A549 (cell line): ENCODE data around the gene TXN. TPM values are rescaled to one million over a fixed set of nuclear protein-coding genes. Genes with fewer than 3 reads are reported as not detected.
"Not testable (repeated sequence)": the region's sequence is repeated elsewhere in the genome, so short reads cannot be mapped to it uniquely, and the experiment has no call there.

Experiments
- ATAC-seq, 2 experiments: fragments of 200-7000 bp in 1 of 2; fragments of >200 bp in 1 of 2; cut with Nextera tagmentation in 1 of 2; cut with Tn5 transposase in 1 of 2; 3 replicates each; pipeline versions ENCODE4 v1.8.0 to v1.9.1; 2018 to 2020; ENCODE audit warnings: mild to moderate bottlenecking in 1 of 2, moderate library complexity in 1 of 2
- CTCF ChIA-PET: fragments of 300-600 bp; sonication (Branson Sonifier 250); formaldehyde crosslinking; extraction: SDS; loops from one replicate; lab custom pipeline; 2021; ENCODE audit warnings: antibody characterized with exemption, inconsistent platforms; lab: Yijun Ruan, JAX
- POLR2A ChIA-PET: fragments of 350-600 bp; formaldehyde crosslinking; extraction: SDS; loops from one replicate; lab custom pipeline; 2021; ENCODE audit warnings: antibody characterized with exemption, inconsistent platforms; lab: Yijun Ruan, JAX
- DNase-seq, 2 experiments: peaks; one replicate each; pipeline versions ENCODE4 v3.0.0 to v3.0.0-alpha.2; 2011 to 2016; ENCODE audit warnings: low read depth in 1 of 2, low spot score in 1 of 2
- FAIRE-seq: peaks from 2 replicates; lab custom pipeline; 2011; peaks lifted over from hg19 to GRCh38; lab: Jason Lieb, UNC
- H3K27ac ChIP-seq, 2 experiments: fragments of >200 bp; sonication (Bioruptor Twin); formaldehyde crosslinking; 3 replicates each; pipeline ENCODE4 v1.5.1; 2016 to 2017
- H3K4me1 ChIP-seq: fragments of >200 bp; sonication (Bioruptor Twin); formaldehyde crosslinking; 3 replicates; pipeline ENCODE4 v1.6.1; 2016
- H3K4me2 ChIP-seq: fragments of >200 bp; sonication (Bioruptor Twin); formaldehyde crosslinking; 3 replicates; pipeline ENCODE4 v1.6.1; 2016
- H3K4me3 ChIP-seq: fragments of >200 bp; sonication (Bioruptor Twin); formaldehyde crosslinking; 3 replicates; pipeline ENCODE4 v1.5.1; 2016
- H3K9me3 ChIP-seq: fragments of >200 bp; sonication (Bioruptor Twin); formaldehyde crosslinking; 3 replicates; pipeline ENCODE4 v1.6.1; 2016
- CBX2 ChIP-seq: fragments of 200-600 bp; sonication (generic); IDR thresholded peaks from 2 replicates; pipeline ENCODE4 v1.6.1; 2016; ENCODE audit warnings: low read depth, mild to moderate bottlenecking, borderline replicate concordance
- CHD4 ChIP-seq: fragments of 200-600 bp; sonication (generic); IDR thresholded peaks from 2 replicates; pipeline ENCODE4 v1.6.1; 2016; ENCODE audit warnings: antibody characterized with exemption, mild to moderate bottlenecking, borderline replicate concordance
- ESRRA ChIP-seq: fragments of 150-350 bp; IDR thresholded peaks from 2 replicates; pipeline ENCODE4 v1.6.1; 2014; ENCODE audit warnings: mild to moderate bottlenecking, low read length, borderline replicate concordance
- FOXS1 ChIP-seq: fragments of 250-450 bp; sonication (Bioruptor Pico); IDR thresholded peaks from 2 replicates; pipeline ENCODE4 v1.5.0; 2020; ENCODE audit warnings: mild to moderate bottlenecking, moderate library complexity
- GATA3 ChIP-seq: IDR thresholded peaks from 2 replicates; pipeline ENCODE4 v1.6.1; 2012; ENCODE audit warnings: borderline replicate concordance
- HES2 ChIP-seq: fragments of >200 bp; sonication (Bioruptor Twin); formaldehyde crosslinking; IDR thresholded peaks from 2 replicates; pipeline ENCODE4 v1.6.1; 2016
- HEYL ChIP-seq: fragments of 250-450 bp; sonication (Bioruptor Pico); IDR thresholded peaks from 2 replicates; pipeline ENCODE4 v1.8.0; 2021; ENCODE audit warnings: mild to moderate bottlenecking, moderate library complexity
- HOXA7 ChIP-seq: fragments of 250-450 bp; sonication (Bioruptor Pico); IDR thresholded peaks from 2 replicates; pipeline ENCODE4 v1.5.0; 2020; ENCODE audit warnings: mild to moderate bottlenecking, moderate library complexity
- JUNB ChIP-seq: fragments of >200 bp; sonication (Bioruptor Twin); formaldehyde crosslinking; IDR thresholded peaks from 2 replicates; pipeline ENCODE4 v1.6.1; 2016
- KDM1A ChIP-seq: fragments of 200-600 bp; sonication (generic); IDR thresholded peaks from 2 replicates; pipeline ENCODE4 v1.6.1; 2016; ENCODE audit warnings: low read depth, mild to moderate bottlenecking
- MAX ChIP-seq: IDR thresholded peaks from 2 replicates; pipeline ENCODE4 v1.6.1; 2012
- NR3C1 ChIP-seq: fragments of >200 bp; sonication (Bioruptor Twin); formaldehyde crosslinking; IDR thresholded peaks from 3 replicates; pipeline ENCODE4 v1.6.1; 2017
- PBX3 ChIP-seq: IDR thresholded peaks from 2 replicates; pipeline ENCODE4 v1.6.1; 2012
- RARB ChIP-seq: fragments of 250-450 bp; sonication (Bioruptor Pico); IDR thresholded peaks from 2 replicates; pipeline ENCODE4 v1.8.0; 2021; ENCODE audit warnings: mild to moderate bottlenecking, moderate library complexity
- REST ChIP-seq: fragments of 200-600 bp; sonication (generic); IDR thresholded peaks from 2 replicates; pipeline ENCODE4 v1.6.1; 2016; ENCODE audit warnings: antibody characterized with exemption, mild to moderate bottlenecking, moderate library complexity
- SREBF2 ChIP-seq: fragments of 450-650 bp; IDR thresholded peaks from 2 replicates; pipeline ENCODE4 v1.6.1; 2014; ENCODE audit warnings: mild to moderate bottlenecking, moderate library complexity
- TFCP2L1 ChIP-seq: fragments of 250-450 bp; sonication (Bioruptor Pico); IDR thresholded peaks from 2 replicates; pipeline ENCODE4 v1.5.0; 2021; ENCODE audit warnings: mild to moderate bottlenecking
- ZNF302 ChIP-seq: fragments of 250-450 bp; sonication (Bioruptor Pico); IDR thresholded peaks from 2 replicates; pipeline ENCODE4 v1.9.0; 2021; ENCODE audit warnings: inconsistent platforms, mild to moderate bottlenecking, moderate library complexity
- WGBS: methylation state at CpG from one replicate; pipeline ENCODE4 v1.1.6; 2017; ENCODE audit errors: missing lambda C conversion rate; 5-methylcytosine and 5-hydroxymethylcytosine counted together
- polyA plus RNA-seq, 4 experiments: library from polyadenylated mRNA; depleted of rRNA in 3 of 4; stranded (reverse); fragments of >200 nt; fragmentation: RNase III in 1 of 4; extraction: RNeasy Plus Mini Kit Qiagen cat#74134 plus additional on column Dnase treatment in 1 of 4; gene quantifications; 2 replicates in 3 of 4; 3 replicates in 1 of 4; pipeline ENCODE4 v1.2.3, GENCODE V29; 2011 to 2017
- TF ChIP-seq, protein P1 (sequence below): fragments of >200 bp; sonication (Bioruptor Twin); formaldehyde crosslinking; IDR thresholded peaks from 3 replicates; pipeline ENCODE4 v1.6.1; 2016

The TXN gene
- polyA plus RNA-seq, 2 of the 4 experiments (the other 2 are of a cell fraction): 1,309 to 1,626 TPM

DNA sequence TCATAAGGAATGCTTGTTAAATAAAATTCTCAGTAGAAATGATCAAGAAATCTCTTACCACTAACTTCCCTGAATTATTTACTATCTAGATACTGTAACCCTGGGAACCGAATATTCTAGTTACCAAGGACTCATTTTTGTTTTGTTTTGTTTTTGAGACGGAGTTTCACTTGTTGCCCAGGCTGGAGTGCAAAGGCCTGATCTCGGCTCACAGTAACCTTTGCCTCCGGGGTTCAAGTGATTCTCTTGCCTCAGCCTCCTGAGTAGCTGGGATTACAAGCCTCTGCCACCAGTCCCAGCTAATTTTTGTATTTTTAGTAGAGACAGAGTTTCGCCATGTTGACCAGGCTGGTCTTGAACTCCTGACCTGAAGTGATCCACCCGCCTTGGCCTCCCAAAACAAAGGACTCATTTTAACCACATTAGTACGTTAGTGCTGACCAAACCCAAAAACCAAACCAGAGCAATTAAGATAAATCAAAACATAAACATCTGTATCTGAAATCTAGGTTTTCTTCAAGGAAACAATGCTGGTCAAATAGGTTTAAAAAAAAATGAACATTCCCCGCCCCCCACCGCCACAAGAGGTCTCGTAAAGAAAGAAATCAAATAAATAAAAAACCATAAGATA, 3.7 kb downstream of the TXN start:
- WGBS: 18% methylated on average over 10 of the region's 10 CpGs
- ChIA-PET CTCF (no interaction called here), POLR2A (interaction anchor here (0.6 to 1.4 kb wide), 2 partner anchors 10 to 376 kb away, joined by 3 to 4 read pairs; no protein-coding TSS in a partner anchor)
- TF ChIP-seq REST (no peak), RARB (0 out of 2 replicates have a peak, but pooled peaks have one; percentile 39), HOXA7 (CRISPR knock-in tag) (peak; percentile 24; the same call in 1 of the 2 replicates)
- DNase-seq: peak in 1 of 2 experiments; percentile 57
- ATAC-seq: no peak
- FAIRE-seq: no peak
- peak overlapping the region; percentile 67 for H3K4me3 ChIP-seq
- H3K9me3 ChIP-seq: no peaks in the 10 kb centered on the region
- H3K4me1 ChIP-seq: peaks cover 60% of the 10 kb centered on the region
- peak overlapping the region in 1 of 2 experiments; percentile 62; a peak in 3 of 6 replicates for H3K27ac ChIP-seq
- peak overlapping the region; percentile 76 for H3K4me2 ChIP-seq

DNA sequence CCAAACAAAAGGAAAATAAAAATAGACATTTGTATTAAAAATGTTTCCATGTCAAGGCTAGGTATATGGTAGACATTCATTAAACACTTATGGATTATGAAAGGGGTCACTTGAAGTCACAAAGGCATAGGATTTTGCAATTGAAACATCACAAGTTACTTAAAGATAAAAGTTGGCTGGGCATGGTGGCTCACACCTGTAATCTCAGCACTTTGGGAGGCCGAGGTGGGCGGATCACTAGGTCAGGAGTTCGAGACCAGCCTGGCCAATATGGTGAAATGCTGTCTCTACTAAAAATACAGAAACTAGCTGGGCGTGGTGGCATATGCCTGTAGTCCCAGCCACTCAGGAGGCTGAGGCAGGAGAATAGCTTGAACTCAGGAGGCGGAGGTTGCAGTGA, 4.5 kb downstream of the TXN start:
- DNase-seq, H3K4me3 ChIP-seq, H3K9me3 ChIP-seq, ATAC-seq, H3K27ac ChIP-seq, FAIRE-seq, CTCF ChIA-PET: not testable (repeated sequence)
- Histone ChIP-seq H3K4me2 (peak overlapping the region; percentile 76), H3K4me1 (peaks cover 58% of the 10 kb centered on the region)
- POLR2A ChIA-PET: interaction anchor here (0.6 to 1.4 kb wide), 3 partner anchors 9 to 377 kb away, joined by 3 to 6 read pairs (median 4); no protein-coding TSS in a partner anchor
- 79% methylated on average over 5 of the region's 5 CpGs for WGBS

- POLR2A ChIA-PET: interaction anchor here (0.6 to 0.9 kb wide), 2 partner anchors 14 to 195 kb away, joined by 6 read pairs; no protein-coding TSS in a partner anchor
- CTCF ChIA-PET: no interaction called here
- no peak for DNase-seq
- ATAC-seq: no peak
- TF ChIP-seq GATA3: no peak
- TF ChIP-seq ESRRA: no peak
- no peak for TF ChIP-seq FOXS1 (CRISPR knock-in tag)
- TF ChIP-seq KDM1A: no peak
- TF ChIP-seq REST: no peak
- no peak for TF ChIP-seq HOXA7 (CRISPR knock-in tag)
- TF ChIP-seq CHD4: no peak
- no peak for TF ChIP-seq MAX
- TF ChIP-seq NR3C1: no peak
- no peak for TF ChIP-seq CBX2
- TF ChIP-seq SREBF2: no peak
- no peak for TF ChIP-seq ZNF302 (CRISPR knock-in tag)
- TF ChIP-seq TFCP2L1 (CRISPR knock-in tag): no peak
- TF ChIP-seq HES2: no peak
- TF ChIP-seq JUNB: no peak
- no peak for TF ChIP-seq HEYL (CRISPR knock-in tag)
- TF ChIP-seq, protein P1, sequence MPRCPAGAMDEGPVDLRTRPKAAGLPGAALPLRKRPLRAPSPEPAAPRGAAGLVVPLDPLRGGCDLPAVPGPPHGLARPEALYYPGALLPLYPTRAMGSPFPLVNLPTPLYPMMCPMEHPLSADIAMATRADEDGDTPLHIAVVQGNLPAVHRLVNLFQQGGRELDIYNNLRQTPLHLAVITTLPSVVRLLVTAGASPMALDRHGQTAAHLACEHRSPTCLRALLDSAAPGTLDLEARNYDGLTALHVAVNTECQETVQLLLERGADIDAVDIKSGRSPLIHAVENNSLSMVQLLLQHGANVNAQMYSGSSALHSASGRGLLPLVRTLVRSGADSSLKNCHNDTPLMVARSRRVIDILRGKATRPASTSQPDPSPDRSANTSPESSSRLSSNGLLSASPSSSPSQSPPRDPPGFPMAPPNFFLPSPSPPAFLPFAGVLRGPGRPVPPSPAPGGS: no peak
- no peak for TF ChIP-seq PBX3
- TF ChIP-seq, all 56 proteins: peak for 0
- Histone ChIP-seq H3K4me1 (peaks cover 58% of the 10 kb centered on the region), H3K9me3 (no peaks in the 10 kb centered on the region), H3K4me3 (peak overlapping the region; percentile 13; the same call in 2 of the 3 replicates), H3K27ac (peak overlapping the region; percentile 30 to 44; a peak in 2 of 6 replicates), H3K4me2 (peak overlapping the region; percentile 76)
- no peak for FAIRE-seq
- 31% methylated on average over 4 of the region's 4 CpGs for WGBS
Observed at GRCh38 chr9:110251212-110251611, 5.1 kb downstream of the TXN start.
